ENCODE results near the gene RPS19. TPM values are rescaled to one million over a fixed set of nuclear protein-coding genes. Genes with fewer than 3 reads are reported as not detected.
A peak's percentile ranks its signal among the peaks of the same experiment; 100 is the strongest.

RPS19 gene
- total and polyA plus RNA-seq, 3 donors from 2014 or later, result 869 to 1,270 (median 1,199) TPM

- TF ChIP-seq CTCF (IDR thresholded peaks at IDR 0.05), result no peak
- TF ChIP-seq POLR2A (IDR thresholded peaks at IDR 0.05), result no peak
- Histone ChIP-seq H3K36me3 (ENCODE audit: low read depth, missing control alignments) (no peaks in the 10 kb centered on the region), H3K4me1 (peaks cover 3% of the 10 kb centered on the region), H3K27ac (peak within 1 kb of the TSS; percentile 48 to 75), H3K4me3 (peak within 1 kb of the TSS; percentile 71 to 83), H3K9me3 (no peaks in the 10 kb centered on the region), H3K27me3 (no peaks in the 10 kb centered on the region)
- 2% methylated on average over 17 to 52 of the region's 80 CpGs for WGBS, 2 donors
- intact Hi-C loops (cut with DNase I; ENCODE audit: low total_unique reads), result no loop called here
- peak; percentile 36 for DNase-seq
Observed at GRCh38 chr19:41882568-41883462, 22.8 kb downstream of the RPS19 start, which contains the start of gene ARHGEF1. Gene ARHGEF1, plus strand, starts transcription at chr19:41883184. Its CDS starts 4,899 bp downstream, at chr19:41888083.

- no peaks in the 10 kb centered on the region for H3K9me3 ChIP-seq
- WGBS, 2 donors, result 1% methylated on average over 17 to 23 of the region's 23 CpGs
- H3K27me3 ChIP-seq, result no peaks in the 10 kb centered on the region
- H3K4me3 ChIP-seq, result peak overlapping the region; percentile 71 to 83
- no peak for DNase-seq
- H3K27ac ChIP-seq, result peak overlapping the region; percentile 48 to 75
- TF ChIP-seq POLR2A (IDR thresholded peaks at IDR 0.05), result no peak
- H3K4me1 ChIP-seq, result peaks cover 3% of the 10 kb centered on the region
- H3K36me3 ChIP-seq (ENCODE audit: low read depth, missing control alignments), result no peaks in the 10 kb centered on the region
- intact Hi-C loops (cut with DNase I; ENCODE audit: low total_unique reads), result no loop called here
Observed at GRCh38 chr19:41883463-41883820, 23.4 kb downstream of the RPS19 start.

- H3K36me3 ChIP-seq (ENCODE audit: low read depth, missing control alignments), result no peaks in the 10 kb centered on the region
- intact Hi-C loops (cut with DNase I; ENCODE audit: low total_unique reads), result no loop called here
- H3K27me3 ChIP-seq, result no peaks in the 10 kb centered on the region
- DNase-seq, result peak; percentile 97
- 0% methylated on average over 12 to 65 of the region's 66 CpGs for WGBS, 2 donors
- H3K4me3 ChIP-seq, result peak overlapping the region; percentile 71 to 83
- H3K9me3 ChIP-seq, result no peaks in the 10 kb centered on the region
- no peak for TF ChIP-seq POLR2A (IDR thresholded peaks at IDR 0.05)
- peak in 1 of 3 experiments; percentile 11 for TF ChIP-seq CTCF (IDR thresholded peaks at IDR 0.05)
- peaks cover 3% of the 10 kb centered on the region for H3K4me1 ChIP-seq
- no peak overlapping the region for H3K27ac ChIP-seq
Observed at GRCh38 chr19:41883821-41884733, 24.0 kb downstream of the RPS19 start.

- peaks cover 3% of the 10 kb centered on the region for H3K4me1 ChIP-seq
- no peak overlapping the region for H3K4me3 ChIP-seq
- no peak for DNase-seq
- no peaks in the 10 kb centered on the region for H3K9me3 ChIP-seq
- H3K27ac ChIP-seq, result no peak overlapping the region
- intact Hi-C loops (cut with DNase I; ENCODE audit: low total_unique reads), result no loop called here
- WGBS, 2 donors, result 69 to 72% methylated on average over 13 of the region's 13 CpGs
- H3K27me3 ChIP-seq, result no peaks in the 10 kb centered on the region
- TF ChIP-seq POLR2A (IDR thresholded peaks at IDR 0.05) (no peak), CTCF (IDR thresholded peaks at IDR 0.05) (no peak)
- no peaks in the 10 kb centered on the region for H3K36me3 ChIP-seq (ENCODE audit: low read depth, missing control alignments)
Observed at GRCh38 chr19:41886761-41887710, 27.0 kb downstream of the RPS19 start.

Measured in testis (tissue), 3 donors.